K562 (cell line): Measurements from ENCODE around the gene CSF1R. TPM values are rescaled to one million over a fixed set of nuclear protein-coding genes. Genes with fewer than 3 reads are reported as not detected.

Experiments used
- ATAC-seq: fragments of 200-7000 bp; cut with Tn5 transposase; 3 replicates; pipeline ENCODE4 v1.9.1; 2020; ENCODE audit warnings: moderate library complexity
- BruUV-seq: library from RNA; stranded (reverse); fragments of 400-500 nt; replicated peaks from 2 replicates; lab custom pipeline; 2021; lab: Mats Ljungman, UMichigan
- CTCF ChIA-PET: fragments of 300-600 bp; formaldehyde crosslinking; extraction: SDS; loops from one replicate; lab custom pipeline; 2021; ENCODE audit warnings: low intra/inter-chr PET ratio; lab: Yijun Ruan, JAX
- POLR2A ChIA-PET: fragments of 300-600, 350-650 bp; sonication (Branson Sonifier 250); formaldehyde crosslinking; extraction: SDS; loops from one replicate; lab custom pipeline; 2021; ENCODE audit warnings: antibody characterized with exemption, inconsistent platforms; lab: Yijun Ruan, JAX
- DNase-seq, 4 experiments: peaks; one replicate each; pipeline versions ENCODE4 v3.0.0 to v3.0.0-alpha.2; 2011 to 2018; ENCODE audit warnings: low spot score in 3 of 4, mixed read lengths in 3 of 4; ENCODE audit errors: extremely low read depth in 1 of 4
- FAIRE-seq: peaks from 2 replicates; lab custom pipeline; 2011; peaks lifted over from hg19 to GRCh38; lab: Jason Lieb, UNC
- H2AFZ ChIP-seq: 2 replicates; pipeline ENCODE4 v1.6.0; 2011; ENCODE audit warnings: low read depth, low read length, control low read depth, inconsistent platforms
- H3K27ac ChIP-seq: fragments of 200-600 bp; 3 replicates; pipeline ENCODE4 v1.8.0; 2011; ENCODE audit warnings: low read depth, mild to moderate bottlenecking, control low read depth, inconsistent platforms, low read length, moderate library complexity, mixed read lengths; ENCODE audit errors: extremely low read depth
- H3K27me3 ChIP-seq, 2 experiments: fragments of 300-600 bp in 1 of 2; 2 replicates in 1 of 2; 3 replicates in 1 of 2; pipeline versions ENCODE4 v1.6.0 to v1.8.0; 2011; ENCODE audit warnings: inconsistent platforms in 2 of 2, low read length in 2 of 2, mild to moderate bottlenecking in 1 of 2, mixed read lengths in 1 of 2, moderate library complexity in 1 of 2; ENCODE audit not compliant: control insufficient read depth in 2 of 2, insufficient read depth in 2 of 2
- H3K36me3 ChIP-seq: fragments of 300-600 bp; 3 replicates; pipeline ENCODE4 v1.8.0; 2011; ENCODE audit warnings: mild to moderate bottlenecking, low read length, inconsistent platforms; ENCODE audit not compliant: control insufficient read depth, insufficient read depth
- H3K4me1 ChIP-seq, 2 experiments: fragments of 200-600 bp in 1 of 2; replicated peaks in 1 of 2; 2 replicates in 1 of 2; 3 replicates in 1 of 2; pipeline versions ENCODE4 v1.5.1 to v1.8.0; 2011; ENCODE audit warnings: inconsistent platforms in 2 of 2, low read length in 2 of 2, mild to moderate bottlenecking in 1 of 2, mixed read lengths in 1 of 2, moderate library complexity in 1 of 2; ENCODE audit not compliant: control insufficient read depth in 2 of 2, insufficient read depth in 2 of 2
- H3K4me2 ChIP-seq: 2 replicates; pipeline ENCODE4 v1.6.1; 2011; ENCODE audit warnings: low read length, control low read depth, inconsistent platforms, mixed read lengths; ENCODE audit not compliant: insufficient read depth
- H3K4me3 ChIP-seq: fragments of 200-600 bp; sonication (generic), shearing (Covaris generic); 2 replicates; pipeline ENCODE4 v1.5.1; 2016; ENCODE audit warnings: control low read depth, inconsistent platforms
- H3K79me2 ChIP-seq: fragments of 200-600 bp; 3 replicates; pipeline ENCODE4 v1.8.0; 2011; ENCODE audit warnings: low read length, inconsistent platforms; ENCODE audit not compliant: control insufficient read depth, insufficient read depth
- H3K9ac ChIP-seq, 2 experiments: 2 replicates each; pipeline versions ENCODE4 v1.6.0 to v1.6.1; 2011; ENCODE audit warnings: low read depth in 2 of 2, low read length in 2 of 2, control low read depth in 1 of 2, inconsistent platforms in 1 of 2, mild to moderate bottlenecking in 1 of 2, mixed read lengths in 1 of 2; ENCODE audit not compliant: insufficient read depth in 1 of 2
- H3K9me1 ChIP-seq: one replicate; pipeline ENCODE4 v1.6.0; 2011; ENCODE audit warnings: inconsistent platforms, mild to moderate bottlenecking, low read length, moderate library complexity; ENCODE audit not compliant: control insufficient read depth, insufficient read depth
- H3K9me3 ChIP-seq: replicated peaks from 2 replicates; pipeline ENCODE4 v1.5.1; 2011; ENCODE audit warnings: low read depth, low read length, inconsistent platforms; ENCODE audit not compliant: control insufficient read depth, insufficient read depth
- H4K20me1 ChIP-seq: replicated peaks from 2 replicates; pipeline ENCODE4 v1.6.1; 2011; ENCODE audit warnings: low read length, inconsistent platforms, mixed read lengths; ENCODE audit not compliant: control insufficient read depth, insufficient read depth
- BCL6 ChIP-seq: fragments of 250-450 bp; sonication (Bioruptor Pico); IDR thresholded peaks from 2 replicates; pipeline ENCODE4 v1.4.0; 2020
- BRCA1 ChIP-seq, 2 experiments: fragments of 450-650 bp in 1 of 2; sonication (generic) in 1 of 2; formaldehyde crosslinking in 1 of 2; IDR thresholded peaks; 2 replicates each; pipeline versions ENCODE4 v1.5.0 to v1.6.1; 2017 to 2020; ENCODE audit warnings: mild to moderate bottlenecking in 1 of 2, missing genetic modification reagents in 1 of 2
- CHAMP1 ChIP-seq: fragments of 450-650 bp; IDR thresholded peaks from 2 replicates; pipeline ENCODE4 v1.6.1; 2016; ENCODE audit warnings: mild to moderate bottlenecking
- IRF9 ChIP-seq: fragments of 450-650 bp; IDR thresholded peaks from 2 replicates; pipeline ENCODE4 v1.6.1; 2016; ENCODE audit warnings: missing biosample characterization, missing genetic modification characterization
- RBM17 ChIP-seq: fragments of 200-400 bp; formaldehyde crosslinking; IDR thresholded peaks from 2 replicates; pipeline ENCODE4 v1.6.1; 2017; ENCODE audit warnings: low read depth, mild to moderate bottlenecking, low read length, borderline replicate concordance
- ZC3H4 ChIP-seq: sonication (generic); formaldehyde crosslinking; IDR thresholded peaks from 2 replicates; pipeline ENCODE4 v1.9.0; 2021; ENCODE audit warnings: missing genetic modification reagents, borderline replicate concordance
- WGBS: fragments of 100-300 bp; shearing (Covaris generic); methylation state at CpG from one replicate; pipeline ENCODE4 v1.1.6; 2016; ENCODE audit warnings: low coverage, mixed read lengths; ENCODE audit not compliant: insufficient coverage; ENCODE audit errors: missing lambda C conversion rate; 5-methylcytosine and 5-hydroxymethylcytosine counted together
- in situ Hi-C: fragments of 300-500 bp; cut with MboI; formaldehyde crosslinking; loops from 4 replicates; pipeline ENCODE4 v1.15.0; 2018; ENCODE audit warnings: inconsistent platforms, mixed read lengths
- intact Hi-C: fragments of 100-400 bp; cut with micrococcal nuclease; formaldehyde crosslinking; loops from 2 replicates; pipeline ENCODE4 v1.14.2; 2022
- polyA plus RNA-seq, 8 experiments: library from polyadenylated mRNA; depleted of rRNA in 4 of 8; stranded (reverse) in 5 of 8; unstranded in 3 of 8; fragments of >200 nt; fragmentation: Nextera tagmentation in 2 of 8; fragmentation: Illumina TruSeq in 1 of 8; extraction: Ambion mirVana in 2 of 8; extraction: Trizol in 1 of 8; gene quantifications; 2 replicates each; pipeline versions ENCODE4 v1.2.1 to v1.2.3, GENCODE V29; 2011 to 2014; ENCODE audit warnings: inconsistent platforms in 1 of 8, missing spikeins in 1 of 8
- total RNA-seq, 7 experiments: library from RNA; depleted of rRNA in 6 of 7; stranded (reverse); fragments of >200 nt in 6 of 7; fragmentation: Illumina TruSeq in 2 of 7; extraction: Trizol in 2 of 7; gene quantifications; 2 replicates each; pipeline versions ENCODE4 v1.2.1 to v1.2.3, GENCODE V29; 2011 to 2021; ENCODE audit warnings: low replicate concordance in 1 of 7
- TF ChIP-seq, protein P1 (sequence below), 2 experiments: fragments of 250-450 bp in 1 of 2; fragments of 450-650 bp in 1 of 2; sonication (Bioruptor Pico) in 1 of 2; IDR thresholded peaks; 2 replicates each; pipeline versions ENCODE4 v1.6.1 to v1.8.0; 2016 to 2021; ENCODE audit warnings: mild to moderate bottlenecking in 2 of 2, moderate library complexity in 2 of 2, missing compliant biosample characterization in 1 of 2, missing genetic modification characterization in 1 of 2
- TF ChIP-seq, protein P2 (sequence below): IDR thresholded peaks from 2 replicates; pipeline ENCODE4 v1.6.1; 2012; ENCODE audit warnings: low read depth, low read length, improper control_type of control experiment, borderline replicate concordance

CSF1R gene
- total and polyA plus RNA-seq, 9 of the 15 experiments (the other 6 are each of a cell fraction or from before 2014, with no cell fraction given): 0.03 to 0.64 (median 0.20) TPM; not detected in 6

DNA sequence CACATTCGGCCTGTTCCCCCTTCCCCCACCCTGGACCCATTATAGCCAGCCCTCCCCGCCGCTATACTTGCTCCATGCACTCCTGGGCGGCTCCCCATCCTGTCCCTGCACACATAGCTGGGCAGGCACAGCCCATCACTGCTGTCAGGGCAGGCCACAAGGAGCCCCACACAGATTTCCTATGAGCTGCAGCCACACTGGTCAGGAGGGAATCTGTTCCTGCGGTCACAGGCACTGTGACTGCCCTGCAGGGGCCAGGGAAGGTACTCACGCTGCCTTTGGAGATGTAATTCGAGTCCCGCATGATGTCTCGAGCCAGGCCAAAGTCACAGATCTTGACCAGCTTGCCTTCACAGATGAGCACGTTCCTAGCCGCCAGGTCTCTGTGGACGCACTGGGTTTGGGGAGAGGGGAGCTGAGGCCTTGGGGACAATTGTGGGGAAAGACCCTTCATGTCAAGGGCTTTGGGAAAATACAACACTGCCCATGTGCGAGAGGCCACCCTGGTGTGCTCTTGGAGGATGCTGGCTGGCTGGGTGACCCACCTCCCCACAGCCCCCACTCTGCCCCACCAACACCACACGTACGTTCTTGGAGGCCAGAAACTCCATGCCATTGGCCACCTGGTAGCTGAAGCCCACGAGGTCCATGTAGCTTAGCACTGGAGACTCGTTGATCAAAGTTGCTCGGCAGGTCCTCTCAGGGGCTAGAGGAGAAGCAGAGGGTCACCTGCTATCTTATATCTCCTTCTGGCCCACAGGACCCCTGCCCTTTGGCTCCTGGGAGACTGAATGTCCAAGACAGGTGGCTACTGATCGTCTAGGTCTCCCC is 34.5 kb upstream of the CSF1R start (continued):
- TF ChIP-seq CHAMP1: no peak
- TF ChIP-seq BRCA1 (IDR thresholded peaks at IDR 0.05): no peak
- TF ChIP-seq BRCA1 (CRISPR knock-in tag; IDR thresholded peaks at IDR 0.05): no peak
- TF ChIP-seq ZC3H4 (CRISPR knock-in tag): no peak

DNA sequence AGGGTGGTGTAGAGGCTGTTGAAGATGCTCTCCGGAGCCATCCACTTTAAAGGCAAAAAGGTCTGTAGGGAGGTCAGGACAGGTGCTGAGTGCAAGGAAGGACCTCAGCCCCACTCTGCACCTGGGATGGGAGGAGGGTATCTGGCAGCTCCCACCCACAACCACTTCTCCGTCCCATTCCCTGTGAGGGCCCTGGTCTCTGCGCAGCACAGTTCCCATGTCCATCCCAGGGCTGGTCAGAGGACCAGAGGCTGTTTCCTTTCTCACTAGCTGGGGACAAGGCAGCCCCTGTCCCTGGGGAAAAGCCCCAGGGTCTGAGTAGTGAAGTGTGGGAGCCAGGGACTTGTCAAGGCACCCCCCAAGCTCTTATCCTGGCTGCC is 33.7 kb upstream of the CSF1R start:
- Histone ChIP-seq H3K4me3 (no peak overlapping the region), H2AFZ (no peak overlapping the region), H3K36me3 (no peaks in the 10 kb centered on the region), H3K27ac (no peak overlapping the region), H3K9me3 (no peaks in the 10 kb centered on the region), H3K4me1 (peaks cover 20 to 34% of the 10 kb centered on the region in 2 experiments; a peak in 4 of 5 replicates), H3K27me3 (no peaks in the 10 kb centered on the region), H3K4me2 (no peak overlapping the region), H4K20me1 (no peaks in the 10 kb centered on the region), H3K9ac (peak overlapping the region in 1 of 2 experiments; percentile 21; a peak in 1 of 4 replicates), H3K9me1 (no peaks in the 10 kb centered on the region), H3K79me2 (no peaks in the 10 kb centered on the region)
- in situ Hi-C loops: no loop called here
- no TSS peak for BruUV-seq
- intact Hi-C loops: loop anchor here (10.0 kb wide), 2 partner anchors 45 to 285 kb away; no protein-coding TSS in a partner anchor
- FAIRE-seq: no peak
- 86% methylated on average over 3 of the region's 3 CpGs for WGBS
- no peak for TF ChIP-seq IRF9 (tag)
- TF ChIP-seq BCL6 (CRISPR knock-in tag): no peak
- no peak for TF ChIP-seq RBM17
- TF ChIP-seq, protein P1, sequence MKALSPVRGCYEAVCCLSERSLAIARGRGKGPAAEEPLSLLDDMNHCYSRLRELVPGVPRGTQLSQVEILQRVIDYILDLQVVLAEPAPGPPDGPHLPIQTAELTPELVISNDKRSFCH (CRISPR knock-in tag; IDR thresholded peaks at IDR 0.05): no peak
- TF ChIP-seq, protein P1 (tag; IDR thresholded peaks at IDR 0.05): no peak
- TF ChIP-seq, protein P2, sequence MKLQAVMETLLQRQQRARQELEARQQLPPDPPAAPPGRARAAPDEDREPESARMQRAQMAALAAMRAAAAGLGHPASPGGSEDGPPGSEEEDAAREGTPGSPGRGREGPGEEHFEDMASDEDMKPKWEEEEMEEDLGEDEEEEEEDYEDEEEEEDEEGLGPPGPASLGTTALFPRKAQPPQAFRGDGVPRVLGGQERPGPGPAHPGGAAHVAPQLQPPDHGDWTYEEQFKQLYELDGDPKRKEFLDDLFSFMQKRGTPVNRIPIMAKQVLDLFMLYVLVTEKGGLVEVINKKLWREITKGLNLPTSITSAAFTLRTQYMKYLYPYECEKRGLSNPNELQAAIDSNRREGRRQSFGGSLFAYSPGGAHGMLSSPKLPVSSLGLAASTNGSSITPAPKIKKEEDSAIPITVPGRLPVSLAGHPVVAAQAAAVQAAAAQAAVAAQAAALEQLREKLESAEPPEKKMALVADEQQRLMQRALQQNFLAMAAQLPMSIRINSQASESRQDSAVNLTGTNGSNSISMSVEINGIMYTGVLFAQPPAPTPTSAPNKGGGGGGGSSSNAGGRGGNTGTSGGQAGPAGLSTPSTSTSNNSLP: no peak
- no peak for DNase-seq
- ChIA-PET CTCF (no interaction called here), POLR2A (interaction anchor here (0.7 kb wide), 1 partner anchor 9 kb away, joined by 3 read pairs; no protein-coding TSS in a partner anchor)
- no peak for ATAC-seq
